IMR-90 (cell line): ENCODE data around the gene KRT10. TPM values are rescaled to one million over a fixed set of nuclear protein-coding genes. Genes with fewer than 3 reads are reported as not detected.

Source experiments
- ATAC-seq: fragments of 200-7000 bp; cut with Tn5 transposase; 2 replicates; pipeline ENCODE4 v1.9.1; 2020; ENCODE audit warnings: low read depth, mild to moderate bottlenecking, moderate library complexity
- BruUV-seq: library from RNA; stranded (reverse); fragments of 400-500 nt; replicated peaks from 2 replicates; lab custom pipeline; 2021; lab: Mats Ljungman, UMichigan
- CTCF ChIA-PET: fragments of 300-600 bp; formaldehyde crosslinking; extraction: SDS; loops from one replicate; lab custom pipeline; 2021; ENCODE audit warnings: antibody characterized with exemption; lab: Yijun Ruan, JAX
- POLR2A ChIA-PET: fragments of 300-600 bp; sonication (Branson Sonifier 250); formaldehyde crosslinking; loops from one replicate; lab custom pipeline; 2022; ENCODE audit warnings: antibody characterized with exemption; ENCODE audit not compliant: unreplicated experiment; lab: Charles Lee
- DNase-seq: peaks from one replicate; pipeline ENCODE4 v3.0.0; 2013
- H2AFZ ChIP-seq: replicated peaks from 2 replicates; pipeline ENCODE3; 2013; ENCODE audit warnings: low read length, mild to moderate bottlenecking; ENCODE audit not compliant: poor library complexity
- H2AK5ac ChIP-seq: 2 replicates; pipeline ENCODE4 v1.6.1; 2013; ENCODE audit warnings: low read depth, low read length, inconsistent platforms
- H2AK9ac ChIP-seq: replicated peaks from 2 replicates; pipeline ENCODE3; 2013; ENCODE audit warnings: mild to moderate bottlenecking, low read depth, low read length, moderate library complexity; ENCODE audit not compliant: poor library complexity
- H2BK120ac ChIP-seq: 2 replicates; pipeline ENCODE4 v1.6.1; 2013; ENCODE audit warnings: low read depth, low read length, inconsistent platforms
- H2BK15ac ChIP-seq: 3 replicates; pipeline ENCODE4 v1.6.1; 2013; ENCODE audit warnings: low read depth, low read length, inconsistent platforms
- H2BK20ac ChIP-seq: 2 replicates; pipeline ENCODE4 v1.6.1; 2013; ENCODE audit warnings: low read depth, mild to moderate bottlenecking, inconsistent platforms, low read length, moderate library complexity
- H2BK5ac ChIP-seq: 2 replicates; pipeline ENCODE4 v1.6.1; 2013; ENCODE audit warnings: mild to moderate bottlenecking, low read depth, low read length, inconsistent platforms; ENCODE audit not compliant: poor library complexity, severe bottlenecking
- H3K14ac ChIP-seq: replicated peaks from 2 replicates; pipeline ENCODE4 v1.6.1; 2013; ENCODE audit warnings: low read depth, low read length, inconsistent platforms
- H3K18ac ChIP-seq: 2 replicates; pipeline ENCODE4 v1.6.1; 2013; ENCODE audit warnings: low read depth, low read length, control low read depth
- H3K23ac ChIP-seq: 2 replicates; pipeline ENCODE4 v1.6.1; 2013; ENCODE audit warnings: low read depth, low read length, inconsistent platforms
- H3K27ac ChIP-seq: 2 replicates; pipeline ENCODE4 v1.5.1; 2013; ENCODE audit warnings: mild to moderate bottlenecking, control low read depth, low read length; ENCODE audit not compliant: insufficient read depth
- H3K27me3 ChIP-seq: 2 replicates; pipeline ENCODE4 v1.6.1; 2013; ENCODE audit warnings: low read length; ENCODE audit not compliant: control insufficient read depth, insufficient read depth
- H3K36me3 ChIP-seq: 2 replicates; pipeline ENCODE4 v1.6.1; 2013; ENCODE audit warnings: low read length, mixed read lengths; ENCODE audit not compliant: control insufficient read depth, insufficient read depth
- H3K4ac ChIP-seq: 2 replicates; pipeline ENCODE4 v1.6.1; 2013; ENCODE audit warnings: low read depth, low read length, inconsistent platforms
- H3K4me1 ChIP-seq: 2 replicates; pipeline ENCODE4 v1.6.1; 2013; ENCODE audit warnings: low read length, mixed read lengths; ENCODE audit not compliant: control insufficient read depth, insufficient read depth
- H3K4me2 ChIP-seq: 2 replicates; pipeline ENCODE4 v1.6.1; 2013; ENCODE audit warnings: low read depth, mild to moderate bottlenecking, control low read depth, low read length, moderate library complexity
- H3K4me3 ChIP-seq: 2 replicates; pipeline ENCODE4 v1.5.1; 2013; ENCODE audit warnings: low read depth, mild to moderate bottlenecking, control low read depth, low read length, moderate library complexity; ENCODE audit not compliant: insufficient read depth
- H3K56ac ChIP-seq: 2 replicates; pipeline ENCODE4 v1.6.1; 2013; ENCODE audit warnings: low read length, inconsistent platforms; ENCODE audit not compliant: insufficient read depth; ENCODE audit errors: extremely low read depth
- H3K79me1 ChIP-seq, 2 experiments: 2 replicates each; pipeline ENCODE4 v1.6.1; 2013; ENCODE audit warnings: low read length in 2 of 2, inconsistent platforms in 1 of 2, low read depth in 1 of 2
- H3K9ac ChIP-seq: 2 replicates; pipeline ENCODE4 v1.6.1; 2013; ENCODE audit warnings: low read depth, low read length, control low read depth
- H3K9me1 ChIP-seq: 2 replicates; pipeline ENCODE4 v1.6.1; 2013; ENCODE audit warnings: low read length, inconsistent platforms; ENCODE audit not compliant: insufficient read depth
- H3K9me3 ChIP-seq: 2 replicates; pipeline ENCODE4 v1.6.1; 2013; ENCODE audit warnings: low read length; ENCODE audit not compliant: control insufficient read depth, insufficient read depth
- H4K20me1 ChIP-seq: 2 replicates; pipeline ENCODE4 v1.6.1; 2013; ENCODE audit warnings: low read length, inconsistent platforms; ENCODE audit not compliant: insufficient read depth
- H4K5ac ChIP-seq: 2 replicates; pipeline ENCODE4 v1.6.1; 2013; ENCODE audit warnings: mild to moderate bottlenecking, low read depth, low read length, control low read depth
- H4K8ac ChIP-seq, 2 experiments: 2 replicates each; pipeline ENCODE4 v1.6.1; 2013; ENCODE audit warnings: low read depth in 2 of 2, low read length in 2 of 2, control low read depth in 1 of 2, inconsistent platforms in 1 of 2
- H4K91ac ChIP-seq: 2 replicates; pipeline ENCODE4 v1.6.1; 2013; ENCODE audit warnings: low read depth, low read length, inconsistent platforms; ENCODE audit not compliant: insufficient read depth
- BHLHE40 ChIP-seq: fragments of 150-350 bp; IDR thresholded peaks from 2 replicates; pipeline ENCODE4 v1.6.1; 2016; ENCODE audit warnings: mild to moderate bottlenecking, low read depth, low read length
- FOS ChIP-seq: fragments of 150-350 bp; IDR thresholded peaks from 2 replicates; pipeline ENCODE4 v1.6.1; 2016; ENCODE audit warnings: low read depth, low read length
- MXI1 ChIP-seq: IDR thresholded peaks from 2 replicates; pipeline ENCODE4 v1.6.1; 2012; ENCODE audit warnings: low read depth, mild to moderate bottlenecking, low read length, moderate library complexity, borderline replicate concordance
- POLR2A ChIP-seq: IDR thresholded peaks from 2 replicates; pipeline ENCODE4 v1.6.1; 2012; ENCODE audit warnings: mild to moderate bottlenecking, low read depth, low read length
- WGBS, 2 experiments: methylation state at CpG; one replicate each; pipeline versions ENCODE4 v1.1.5 to v1.1.7; 2013; ENCODE audit warnings: missing lambda C conversion rate in 2 of 2; ENCODE audit not compliant: insufficient read length in 1 of 2; ENCODE audit errors: extremely low coverage in 2 of 2; 5-methylcytosine and 5-hydroxymethylcytosine counted together
- dilution Hi-C: fragments of 300-500 bp; cut with HindIII; formaldehyde crosslinking; loops from one replicate; pipeline ENCODE4 v1.14.3; 2018; ENCODE audit warnings: low sequenced_read_pairs; ENCODE audit not compliant: unreplicated experiment
- in situ Hi-C: fragments of 300-500 bp; cut with MboI; formaldehyde crosslinking; loops from 3 replicates; pipeline ENCODE4 v1.14.3; 2019; ENCODE audit warnings: low sequenced_read_pairs, inconsistent platforms, mixed read lengths
- intact Hi-C: fragments of 100-400 bp; cut with micrococcal nuclease; formaldehyde crosslinking; loops from 2 replicates; pipeline ENCODE4 v1.10.0; 2022
- polyA plus RNA-seq, 3 experiments: library from polyadenylated mRNA; depleted of rRNA; stranded (reverse); fragments of >200 nt; gene quantifications; 2 replicates each; pipeline ENCODE4 v1.2.3, GENCODE V29; 2012; ENCODE audit warnings: low replicate concordance in 1 of 3
- total RNA-seq: library from RNA; depleted of rRNA; stranded (reverse); fragments of >200 nt; gene quantifications from 2 replicates; pipeline ENCODE4 v1.2.3, GENCODE V29; 2012
- TF ChIP-seq, protein P1 (sequence below): conservative IDR thresholded peaks from 2 replicates; pipeline ENCODE4 v1.5.1; 2012; ENCODE audit warnings: mild to moderate bottlenecking, low read depth, low read length, improper control_type of control experiment
- TF ChIP-seq, protein P2 (sequence below): fragments of 150-350 bp; IDR thresholded peaks from 2 replicates; pipeline ENCODE4 v1.6.1; 2017; ENCODE audit warnings: mild to moderate bottlenecking, antibody characterized with exemption, low read length, low read depth

KRT10 gene
- total and polyA plus RNA-seq, 2 of the 4 experiments (the other 2 are of a cell fraction), result 0.18 to 18.3 TPM

DNA sequence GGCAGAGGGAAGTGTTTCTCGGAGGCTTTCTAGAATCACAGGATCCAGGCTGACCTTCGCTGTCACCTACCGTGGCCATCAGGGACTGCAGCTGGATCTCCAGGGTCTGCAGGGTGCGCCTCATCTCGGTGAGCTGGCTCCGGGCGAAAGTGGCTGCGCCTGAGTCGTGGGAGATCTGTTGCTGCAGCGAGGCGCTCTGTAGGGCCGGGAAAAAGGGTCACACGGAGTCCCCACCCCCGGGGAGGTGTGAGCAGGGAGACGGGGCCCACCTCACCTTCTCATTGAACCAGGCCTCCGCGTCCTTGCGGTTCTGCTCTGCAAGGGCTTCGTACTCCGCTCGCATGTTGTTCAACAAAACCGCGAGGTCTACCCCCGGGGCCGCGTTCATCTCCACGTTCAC lies 25.6 kb downstream of the KRT10 start:
- intact Hi-C loops (loop anchor here (10.0 kb wide), 1 partner anchor 432 kb away; the partner anchor contains the start of gene GJD3), in situ Hi-C loops (loop anchor here (25.0 kb wide), 1 partner anchor 435 kb away; the partner anchor contains the start of gene GJD3), dilution Hi-C loops (no loop called here)
- Histone ChIP-seq H2AK5ac (no peak overlapping the region), H2AK9ac (no peak overlapping the region), H3K4me3 (no peak overlapping the region), H3K14ac (no peak overlapping the region), H2AFZ (no peak overlapping the region), H2BK5ac (no peak overlapping the region), H3K23ac (no peak overlapping the region), H4K20me1 (no peaks in the 10 kb centered on the region), H3K79me1 (no peaks in the 10 kb centered on the region), H3K9me1 (no peaks in the 10 kb centered on the region), H2BK120ac (no peak overlapping the region), H3K9me3 (no peaks in the 10 kb centered on the region), H3K18ac (no peak overlapping the region), H3K27ac (no peak overlapping the region), H3K4me1 (no peaks in the 10 kb centered on the region), H3K27me3 (peaks cover 53% of the 10 kb centered on the region), H4K91ac (no peak overlapping the region), H4K8ac (no peak overlapping the region), H3K4ac (no peak overlapping the region), H3K9ac (no peak overlapping the region), H2BK15ac (no peak overlapping the region), H2BK20ac (no peak overlapping the region), H3K36me3 (no peaks in the 10 kb centered on the region), H4K5ac (no peak overlapping the region), H3K4me2 (no peak overlapping the region), H3K56ac (no peak overlapping the region)
- ChIA-PET POLR2A (no interaction called here), CTCF (no interaction called here)
- DNase-seq, result no peak
- ATAC-seq, result no peak
- WGBS, 2 experiments, result 75% methylated on average over 22 of the region's 27 CpGs; no CpG with 5 or more reads in 1 of the 2 experiments
- BruUV-seq, result no TSS peak
- TF ChIP-seq, protein P1, sequence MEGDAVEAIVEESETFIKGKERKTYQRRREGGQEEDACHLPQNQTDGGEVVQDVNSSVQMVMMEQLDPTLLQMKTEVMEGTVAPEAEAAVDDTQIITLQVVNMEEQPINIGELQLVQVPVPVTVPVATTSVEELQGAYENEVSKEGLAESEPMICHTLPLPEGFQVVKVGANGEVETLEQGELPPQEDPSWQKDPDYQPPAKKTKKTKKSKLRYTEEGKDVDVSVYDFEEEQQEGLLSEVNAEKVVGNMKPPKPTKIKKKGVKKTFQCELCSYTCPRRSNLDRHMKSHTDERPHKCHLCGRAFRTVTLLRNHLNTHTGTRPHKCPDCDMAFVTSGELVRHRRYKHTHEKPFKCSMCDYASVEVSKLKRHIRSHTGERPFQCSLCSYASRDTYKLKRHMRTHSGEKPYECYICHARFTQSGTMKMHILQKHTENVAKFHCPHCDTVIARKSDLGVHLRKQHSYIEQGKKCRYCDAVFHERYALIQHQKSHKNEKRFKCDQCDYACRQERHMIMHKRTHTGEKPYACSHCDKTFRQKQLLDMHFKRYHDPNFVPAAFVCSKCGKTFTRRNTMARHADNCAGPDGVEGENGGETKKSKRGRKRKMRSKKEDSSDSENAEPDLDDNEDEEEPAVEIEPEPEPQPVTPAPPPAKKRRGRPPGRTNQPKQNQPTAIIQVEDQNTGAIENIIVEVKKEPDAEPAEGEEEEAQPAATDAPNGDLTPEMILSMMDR, result no peak
- TF ChIP-seq FOS, result no peak
- TF ChIP-seq BHLHE40, result no peak
- no peak for TF ChIP-seq MXI1
- TF ChIP-seq, protein P2, sequence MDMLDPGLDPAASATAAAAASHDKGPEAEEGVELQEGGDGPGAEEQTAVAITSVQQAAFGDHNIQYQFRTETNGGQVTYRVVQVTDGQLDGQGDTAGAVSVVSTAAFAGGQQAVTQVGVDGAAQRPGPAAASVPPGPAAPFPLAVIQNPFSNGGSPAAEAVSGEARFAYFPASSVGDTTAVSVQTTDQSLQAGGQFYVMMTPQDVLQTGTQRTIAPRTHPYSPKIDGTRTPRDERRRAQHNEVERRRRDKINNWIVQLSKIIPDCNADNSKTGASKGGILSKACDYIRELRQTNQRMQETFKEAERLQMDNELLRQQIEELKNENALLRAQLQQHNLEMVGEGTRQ, result no peak
- TF ChIP-seq POLR2A, result no peak
